Testis (tissue), 2 donors: ENCODE results near the gene CPA4.

ENCODE experiments used
- CTCF ChIP-seq, 3 experiments: fragments of 450-650 bp in 2 of 3; fragments of 200-600 bp in 1 of 3; sonication (generic) in 1 of 3; IDR thresholded peaks; one replicate each; pipeline ENCODE4 v1.5.1; 2016 to 2019; ENCODE audit warnings: antibody characterized with exemption in 3 of 3, mild to moderate bottlenecking in 2 of 3, moderate library complexity in 1 of 3
- POLR2A ChIP-seq: fragments of 450-650 bp; IDR thresholded peaks from one replicate; pipeline ENCODE4 v1.6.1; 2017; ENCODE audit warnings: antibody characterized with exemption, mild to moderate bottlenecking, moderate library complexity

DNA sequence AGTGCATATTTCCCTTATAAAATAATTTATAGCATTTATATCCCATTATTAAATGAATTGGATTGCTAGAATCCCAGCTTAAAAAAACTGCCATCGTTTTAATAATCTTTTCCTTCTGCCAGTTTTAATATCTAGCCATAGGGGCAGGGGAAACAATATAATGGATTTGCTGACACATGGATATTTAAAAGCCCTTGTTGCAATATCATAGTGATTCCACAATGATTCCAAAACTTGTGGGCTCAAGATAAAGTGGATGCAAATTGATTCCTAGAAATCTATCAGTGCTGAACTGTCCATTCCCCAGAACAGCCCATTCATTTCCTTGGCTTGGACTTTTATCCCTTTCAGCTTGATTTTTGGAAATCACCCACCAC, 23.7 kb upstream of the CPA4 start:
- TF ChIP-seq CTCF (IDR thresholded peaks at IDR 0.05) (no peak), POLR2A (no peak)
